Heart left ventricle (tissue), 16 donors: ENCODE data around the gene HPSE2. TPM values are rescaled to one million over a fixed set of nuclear protein-coding genes. Genes with fewer than 3 reads are reported as not detected.

Source experiments
- ATAC-seq, 4 donors: fragments of 200-7000 bp; cut with Tn5 transposase; one replicate each; pipeline ENCODE4 v1.9.1; 2020 to 2022; ENCODE audit warnings: moderate library complexity in 4 of 4, mild to moderate bottlenecking in 3 of 4, moderate number of reproducible peaks in 1 of 4
- DNase-seq, 5 donors: peaks; one replicate each; pipeline ENCODE4 v3.0.0-alpha.2; 2020
- H3K27ac ChIP-seq, 12 donors: fragments of 200-600 bp; sonication (generic) in 4 of 12; one replicate each; pipeline versions ENCODE4 v1.5.0 to v1.8.0; 2016 to 2022; ENCODE audit warnings: mild to moderate bottlenecking in 2 of 12
- H3K27me3 ChIP-seq, 9 donors: fragments of 200-600 bp; sonication (generic) in 2 of 9; one replicate each; pipeline versions ENCODE4 v1.5.1 to v1.8.0; 2016 to 2022; ENCODE audit warnings: mild to moderate bottlenecking in 3 of 9
- H3K36me3 ChIP-seq, 9 donors: fragments of 200-600 bp; sonication (generic) in 2 of 9; one replicate each; pipeline versions ENCODE4 v1.5.0 to v1.8.0; 2018 to 2022; ENCODE audit warnings: mild to moderate bottlenecking in 2 of 9
- H3K4me1 ChIP-seq, 12 donors: fragments of 200-600 bp; sonication (generic) in 4 of 12; one replicate each; pipeline versions ENCODE4 v1.5.0 to v1.8.0; 2016 to 2022; ENCODE audit warnings: mild to moderate bottlenecking in 3 of 12
- H3K4me3 ChIP-seq, 12 donors: fragments of 200-600 bp; sonication (generic) in 4 of 12; one replicate each; pipeline versions ENCODE4 v1.5.0 to v1.8.0; 2017 to 2022; ENCODE audit warnings: mild to moderate bottlenecking in 9 of 12, moderate library complexity in 4 of 12
- H3K9me3 ChIP-seq, 12 donors: fragments of 200-600 bp; sonication (generic) in 4 of 12; one replicate each; pipeline versions ENCODE4 v1.5.0 to v1.8.0; 2016 to 2022; ENCODE audit warnings: mild to moderate bottlenecking in 1 of 12
- POLR2A ChIP-seq, 2 donors: fragments of 450-650 bp; IDR thresholded peaks; one replicate each; pipeline ENCODE4 v1.6.1; 2017; ENCODE audit warnings: antibody characterized with exemption in 2 of 2, mild to moderate bottlenecking in 2 of 2, moderate library complexity in 2 of 2
- WGBS, 4 donors: extraction: QIAGEN DNeasy Blood & Tissue Kit in 2 of 4; methylation state at CpG; one replicate each; pipeline versions ENCODE4 v1.1.5 to v1.1.7; 2013 to 2018; 5-methylcytosine and 5-hydroxymethylcytosine counted together
- intact Hi-C, 10 donors: fragments of 100-400 bp; cut with DNase I; formaldehyde crosslinking; loops; one replicate each; pipeline versions ENCODE4 v1.11.1 to v1.14.2; 2022
- polyA plus RNA-seq, 2 donors: library from polyadenylated mRNA; stranded (reverse); fragments of 200-250 nt; gene quantifications; one replicate each; pipeline ENCODE4 v1.2.3, GENCODE V29; 2013
- total RNA-seq, 9 donors: library from RNA; depleted of rRNA in 2 of 9; stranded (reverse); fragments of >200 nt in 2 of 9; fragmentation: NEBNext Ultra II Directional in 3 of 9; extraction: Animal tissue kit (Norgen Biotek cat#: 25700) in 3 of 9; gene quantifications; one replicate each; pipeline versions ENCODE4 v1.1.0 to v1.2.4, GENCODE V29; 2016 to 2023
- TF ChIP-seq, protein P1 (sequence below), 12 donors: fragments of 200-600 bp; sonication (generic) in 4 of 12; IDR thresholded peaks; one replicate each; pipeline versions ENCODE4 v1.5.0 to v1.8.0; 2018 to 2022; ENCODE audit warnings: antibody characterized with exemption in 12 of 12, mild to moderate bottlenecking in 5 of 12
- donor health status: ischemic (EF 13 %, LVEDD 7.1; RV severe dilation, severe dysfunction).
- donor health status: healthy with polysubstance abuse.
- donor health status: DM: no; HTN: yes; CAD: no.
- donor health status: DM: no; HTN: no; CAD: no.
- donor health status: ischemic (EF 25% LVEDD 6.9; RV normal size, moderate dysfunction).
- donor health status: ischemic (EF 25% LVEDD 5.7; RV mildly dilated, moderate dysfunction).
- donor health status: healthy.
- donor health status: DM: yes; HTN: yes; CAD: no.
- donor health status: ischemic (EF 35%, LVEDD 5.7; RV mildly dilated, moderate dysfunction).
- donor health status: nonischemic (EF 11% LVEDD 7.7; RV severe dilation, severe dysfunction).
- donor health status: DM: yes; HTN: yes; CAD: no.
- donor health status: PGD.
- donor health status: ischemic (EF 29% LVEDD 5.4; RV normal size, mild dysfunction).
- donor health status: nonischemic (EF 23%, LVEDD 6.1; RV moderate dilation, normal function).

The HPSE2 gene
- total and polyA plus RNA-seq, 11 donors = 0.06 to 0.18 (median 0.12) TPM; not detected in 3

- H3K9me3 ChIP-seq = no peaks in the 10 kb centered on the region
- TF ChIP-seq, protein P1, sequence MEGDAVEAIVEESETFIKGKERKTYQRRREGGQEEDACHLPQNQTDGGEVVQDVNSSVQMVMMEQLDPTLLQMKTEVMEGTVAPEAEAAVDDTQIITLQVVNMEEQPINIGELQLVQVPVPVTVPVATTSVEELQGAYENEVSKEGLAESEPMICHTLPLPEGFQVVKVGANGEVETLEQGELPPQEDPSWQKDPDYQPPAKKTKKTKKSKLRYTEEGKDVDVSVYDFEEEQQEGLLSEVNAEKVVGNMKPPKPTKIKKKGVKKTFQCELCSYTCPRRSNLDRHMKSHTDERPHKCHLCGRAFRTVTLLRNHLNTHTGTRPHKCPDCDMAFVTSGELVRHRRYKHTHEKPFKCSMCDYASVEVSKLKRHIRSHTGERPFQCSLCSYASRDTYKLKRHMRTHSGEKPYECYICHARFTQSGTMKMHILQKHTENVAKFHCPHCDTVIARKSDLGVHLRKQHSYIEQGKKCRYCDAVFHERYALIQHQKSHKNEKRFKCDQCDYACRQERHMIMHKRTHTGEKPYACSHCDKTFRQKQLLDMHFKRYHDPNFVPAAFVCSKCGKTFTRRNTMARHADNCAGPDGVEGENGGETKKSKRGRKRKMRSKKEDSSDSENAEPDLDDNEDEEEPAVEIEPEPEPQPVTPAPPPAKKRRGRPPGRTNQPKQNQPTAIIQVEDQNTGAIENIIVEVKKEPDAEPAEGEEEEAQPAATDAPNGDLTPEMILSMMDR (IDR thresholded peaks at IDR 0.05) = no peak
- TF ChIP-seq POLR2A (IDR thresholded peaks at IDR 0.05) = no peak
- no peak overlapping the region for H3K27ac ChIP-seq
- H3K4me3 ChIP-seq = no peak overlapping the region
- intact Hi-C loops = no loop called here
- no peaks in the 10 kb centered on the region for H3K27me3 ChIP-seq
- H3K4me1 ChIP-seq = no peaks in the 10 kb centered on the region
- WGBS, 4 donors = 70 to 81% (median 78%) methylated on average over 1 of the region's 1 CpG
- no peaks in the 10 kb centered on the region for H3K36me3 ChIP-seq
- no peak for ATAC-seq
- DNase-seq = no peak
Measured at GRCh38 chr10:98833542-98833941, 402.1 kb downstream of the HPSE2 start.

DNA sequence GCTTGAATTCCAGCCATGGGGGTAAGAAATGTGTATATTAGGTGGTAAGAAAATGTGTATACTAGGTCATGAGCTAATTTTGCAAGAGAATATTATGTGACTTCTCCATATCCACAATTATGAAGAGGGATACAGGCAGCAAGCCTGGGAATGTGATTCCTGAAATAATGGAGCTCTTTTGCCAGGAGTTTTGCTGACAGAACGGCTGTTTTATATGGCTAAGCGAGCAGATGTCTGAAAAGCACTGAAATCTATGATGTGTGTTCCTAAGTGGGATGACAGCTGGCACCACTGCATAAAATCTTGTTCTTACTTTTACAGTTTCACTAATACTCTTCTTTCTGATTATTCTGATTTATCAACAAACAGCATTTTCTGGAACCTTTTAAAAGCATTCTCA, 402.9 kb downstream of the HPSE2 start:
- no peaks in the 10 kb centered on the region for H3K9me3 ChIP-seq
- ATAC-seq (no peak), DNase-seq (no peak)
- TF ChIP-seq, protein P1 (IDR thresholded peaks at IDR 0.05) = no peak
- TF ChIP-seq POLR2A (IDR thresholded peaks at IDR 0.05) = no peak
- intact Hi-C loops = no loop called here
- H3K4me1 ChIP-seq = no peaks in the 10 kb centered on the region
- no peak overlapping the region for H3K27ac ChIP-seq
- WGBS, 4 donors = 53 to 74% (median 61%) methylated on average over 2 of the region's 2 CpGs
- H3K36me3 ChIP-seq = no peaks in the 10 kb centered on the region
- H3K27me3 ChIP-seq = no peaks in the 10 kb centered on the region
- no peak overlapping the region for H3K4me3 ChIP-seq

DNA sequence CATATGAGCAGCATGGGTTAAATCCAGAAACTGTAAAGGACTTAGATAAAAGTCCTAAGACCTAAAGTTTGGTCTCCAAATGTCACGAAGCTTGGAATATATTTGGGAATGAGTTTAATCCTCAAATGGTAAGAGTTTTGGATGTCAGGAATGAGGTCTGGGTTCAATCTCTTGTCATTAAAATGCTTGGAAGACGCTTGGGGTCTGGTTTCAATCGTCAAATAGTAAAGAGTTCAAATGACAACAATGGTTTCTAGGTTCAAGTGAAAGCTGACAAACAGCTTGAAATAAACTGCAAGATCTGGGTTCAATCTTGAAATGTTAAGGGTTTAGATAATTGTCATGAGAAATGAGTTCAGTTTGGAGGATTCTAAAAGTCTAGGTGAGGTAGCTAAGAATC, 403.5 kb downstream of the HPSE2 start:
- Histone ChIP-seq H3K27me3 (no peaks in the 10 kb centered on the region), H3K27ac (no peak overlapping the region), H3K4me1 (no peaks in the 10 kb centered on the region), H3K9me3 (no peaks in the 10 kb centered on the region), H3K4me3 (no peak overlapping the region), H3K36me3 (no peaks in the 10 kb centered on the region)
- ATAC-seq (no peak), DNase-seq (no peak)
- WGBS, 4 donors = 17 to 28% (median 23%) methylated on average over 3 of the region's 3 CpGs
- TF ChIP-seq, protein P1 (IDR thresholded peaks at IDR 0.05) = no peak
- TF ChIP-seq POLR2A (IDR thresholded peaks at IDR 0.05) = no peak
- intact Hi-C loops = no loop called here

DNA sequence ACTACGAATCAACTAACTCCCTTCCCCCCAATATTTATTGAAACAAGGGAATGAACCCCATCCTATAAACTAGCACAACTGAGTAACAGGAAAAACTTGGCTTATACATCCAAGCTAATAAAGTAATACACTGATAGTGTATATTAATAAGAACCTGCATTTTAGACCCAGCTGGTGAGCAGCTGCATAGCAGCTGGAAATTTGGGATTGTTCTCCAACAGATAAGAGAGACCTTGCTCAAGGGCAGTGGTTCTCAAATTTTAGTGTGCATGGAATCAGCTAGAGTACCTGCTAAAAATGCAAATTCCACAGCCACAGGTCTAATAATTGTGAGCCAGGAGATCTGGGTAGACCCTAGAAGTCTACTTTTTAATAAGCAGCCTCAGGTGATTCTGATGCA, 404.3 kb downstream of the HPSE2 start:
- TF ChIP-seq, protein P1 (IDR thresholded peaks at IDR 0.05) = no peak
- TF ChIP-seq POLR2A (IDR thresholded peaks at IDR 0.05) = no peak
- Histone ChIP-seq H3K27me3 (no peaks in the 10 kb centered on the region), H3K27ac (no peak overlapping the region), H3K4me1 (no peaks in the 10 kb centered on the region), H3K4me3 (no peak overlapping the region), H3K36me3 (no peaks in the 10 kb centered on the region), H3K9me3 (no peaks in the 10 kb centered on the region)
- DNase-seq = no peak
- WGBS, 4 donors = 56 to 78% (median 66%) methylated on average over 1 of the region's 1 CpG
- intact Hi-C loops = no loop called here
- ATAC-seq = no peak
